NCI-H2196 (cell line): ENCODE results near the gene MSL1.

ENCODE experiments used
- DNase-seq: peaks from one replicate; lab custom pipeline; 2025; ENCODE audit not compliant: unreplicated experiment; lab: John Stamatoyannopoulos, UW

Gene MSL1

DNA sequence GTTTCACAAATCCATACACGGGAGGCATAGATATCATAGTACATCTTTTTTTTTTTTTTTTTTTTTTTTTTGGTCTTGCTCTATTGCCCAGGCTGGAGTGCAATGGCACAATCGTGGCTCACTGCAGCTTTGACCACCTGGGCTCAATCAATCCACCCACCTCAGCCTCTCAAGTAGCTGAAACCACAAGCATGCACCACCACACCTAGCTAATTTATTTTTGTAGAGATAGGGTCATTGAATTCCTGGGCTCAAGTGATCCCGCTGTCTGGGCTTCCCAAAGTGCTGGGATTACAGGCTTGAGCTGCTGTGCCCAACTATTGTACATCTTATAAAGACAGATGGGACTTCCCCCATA lies 52.0 kb downstream of the MSL1 start:
- DNase-seq, result no peak

- no peak for DNase-seq
Measured at GRCh38 chr17:40174514-40174913, 52.7 kb downstream of the MSL1 start.

- DNase-seq, result peak; percentile 12
Measured at GRCh38 chr17:40175928-40176753, 54.4 kb downstream of the MSL1 start.

- peak; percentile 40 for DNase-seq
Measured at GRCh38 chr17:40176754-40177110, 55.0 kb downstream of the MSL1 start.

DNA sequence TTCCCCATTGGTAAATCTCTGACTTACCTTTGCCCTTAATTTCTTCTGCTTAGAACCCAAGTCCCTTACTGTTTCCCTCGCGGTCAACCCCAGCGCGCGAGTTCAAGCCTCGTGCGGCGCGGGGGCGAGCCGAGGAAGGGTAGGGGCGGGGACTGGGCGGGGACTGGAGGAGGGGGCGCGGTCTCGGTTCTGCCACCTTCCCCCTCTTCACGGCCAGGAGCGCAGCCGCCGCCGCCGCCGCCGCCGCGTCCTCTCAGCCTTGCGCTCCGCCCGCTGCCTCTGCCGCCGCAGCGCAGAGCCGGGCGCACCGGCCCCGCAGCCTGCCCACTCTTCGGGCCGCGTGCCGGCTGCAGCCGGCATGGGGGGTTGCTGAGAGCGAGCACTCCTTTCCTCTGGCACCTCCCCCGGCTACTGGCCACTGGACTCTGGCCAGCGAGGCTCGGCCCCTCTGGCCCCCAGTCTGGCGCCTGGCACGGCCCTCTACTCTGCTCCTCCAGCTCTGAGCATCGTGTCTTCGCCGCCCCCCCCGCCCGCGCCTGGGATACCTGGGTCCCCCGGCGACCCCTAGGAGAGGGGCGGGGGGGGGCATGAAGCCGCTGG lies 55.6 kb downstream of the MSL1 start, which contains the start of gene RAPGEFL1:
TSS of gene RAPGEFL1 (plus strand) at position 196 of the 600 bp plus-strand sequence. CDS start at position 588, 392 bp downstream.
- DNase-seq, result peak; percentile 56

GRCh38 chr17:40178021-40178601 lies 56.3 kb downstream of the MSL1 start:
- DNase-seq, result no peak

DNA sequence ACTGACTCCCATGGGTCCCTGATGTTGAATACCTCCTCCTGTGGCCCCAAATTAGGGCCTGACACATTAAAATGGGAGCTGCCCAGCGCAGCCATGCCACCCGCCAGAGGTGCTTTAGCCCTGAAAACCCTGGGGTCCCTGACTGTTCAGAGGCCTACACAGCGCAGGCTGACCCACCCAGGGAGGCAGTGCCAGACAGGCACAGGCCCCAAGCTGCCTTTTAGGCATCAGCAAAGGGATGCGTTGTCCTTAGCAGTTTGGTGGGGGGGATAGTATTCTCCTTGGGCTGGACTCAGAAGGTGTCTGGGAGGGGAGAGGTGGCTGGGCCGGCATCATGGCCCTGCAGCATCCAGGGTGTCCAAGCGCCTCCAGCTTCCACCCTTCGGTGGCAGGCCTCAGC lies 56.9 kb downstream of the MSL1 start:
- no peak for DNase-seq

- no peak for DNase-seq
Measured at GRCh38 chr17:40179923-40180659, 58.3 kb downstream of the MSL1 start.

GRCh38 chr17:40180694-40181093 lies 58.9 kb downstream of the MSL1 start:
- DNase-seq, result no peak

DNA sequence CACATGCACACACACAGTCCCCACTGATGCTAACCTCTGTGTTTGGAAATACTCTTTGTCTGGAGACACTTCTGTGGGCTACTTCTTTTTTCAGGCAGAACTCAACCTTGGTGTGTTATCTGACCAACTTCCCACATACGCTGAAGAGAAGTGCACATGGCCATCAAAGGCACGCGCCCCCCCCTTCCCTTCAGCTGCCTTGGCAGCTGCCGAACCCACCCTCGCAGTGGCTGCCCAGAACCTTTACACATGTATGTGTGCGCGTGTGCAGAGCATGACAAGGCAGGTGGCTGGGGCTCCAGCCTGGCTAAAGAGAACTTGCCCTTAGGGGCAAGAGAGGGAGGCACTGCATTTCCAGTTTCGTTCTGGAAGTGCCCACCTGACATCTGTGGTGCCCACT lies 59.4 kb downstream of the MSL1 start:
- no peak for DNase-seq

GRCh38 chr17:40182606-40183005 lies 60.8 kb downstream of the MSL1 start:
- DNase-seq, result no peak
